Activated CD8-positive, alpha-beta memory T cell treated with anti-CD3 and anti-CD28 coated beads, Interleukin-2, amount 50 U/mL, for 24 hours (primary cell): ENCODE results near the gene LPGAT1.
"Not testable (repeated sequence)": the region's sequence is repeated elsewhere in the genome, so short reads cannot be mapped to it uniquely, and the experiment has no call there.

Experiments used
- DNase-seq: peaks from one replicate; pipeline ENCODE4 v3.0.0-alpha.2; 2020; ENCODE audit errors: extremely low read depth

LPGAT1 gene

DNA sequence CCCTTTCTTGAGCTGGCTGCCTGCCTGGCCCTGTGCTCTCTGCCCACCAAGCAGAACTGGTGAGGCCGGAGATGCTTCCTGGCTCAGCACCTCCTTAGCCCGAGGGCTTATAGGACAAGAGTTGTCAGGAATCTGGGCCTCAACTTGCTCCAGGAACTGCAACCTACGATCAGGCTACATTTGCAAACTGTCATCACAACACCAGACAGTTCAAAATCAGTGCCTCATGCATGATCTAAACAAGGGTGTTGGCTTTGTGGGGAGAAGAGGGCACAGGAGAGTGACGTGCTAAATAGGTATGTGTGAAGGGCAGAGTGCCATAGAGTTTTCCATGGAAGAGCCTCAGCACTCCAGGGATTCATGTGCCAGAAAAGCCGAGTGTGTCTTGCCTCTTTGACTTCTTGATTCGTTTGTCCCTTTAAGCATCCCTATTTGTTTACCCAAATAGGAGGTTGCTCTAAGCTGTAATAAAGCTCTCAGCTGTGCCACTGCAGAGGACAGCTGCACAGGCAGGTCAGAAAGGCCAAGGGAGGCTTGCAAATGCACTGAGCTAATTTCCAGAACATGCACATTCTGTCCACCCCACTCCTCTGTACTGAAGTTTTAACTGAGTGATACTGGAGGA is 125.0 kb downstream of the LPGAT1 start:
- no peak for DNase-seq

- no peak for DNase-seq
These were observed 126.0 kb downstream of the LPGAT1 start for GRCh38 chr1:211704543-211704942.

GRCh38 chr1:211703812-211704537 is 126.6 kb downstream of the LPGAT1 start:
- no peak for DNase-seq

DNA sequence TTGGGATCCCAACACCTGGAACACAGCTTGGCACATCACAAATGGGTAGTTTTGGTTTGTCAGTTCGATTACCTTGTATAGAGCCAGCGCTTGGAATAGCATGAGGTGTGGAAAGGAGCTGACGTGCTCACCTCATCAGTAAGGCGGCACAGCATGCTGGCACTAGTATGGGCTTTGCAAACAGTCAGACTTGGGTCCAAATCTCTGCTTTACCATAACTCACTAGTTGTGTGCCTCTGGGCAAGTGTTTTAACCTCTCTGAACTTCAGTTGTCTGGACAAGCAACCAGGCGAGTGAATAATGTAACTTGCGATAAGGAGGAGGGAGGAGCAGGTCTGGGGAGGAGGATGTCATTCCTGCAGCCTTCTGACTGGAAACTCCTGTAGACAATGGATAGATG is 128.8 kb downstream of the LPGAT1 start:
- no peak for DNase-seq

GRCh38 chr1:211699059-211699458 is 131.5 kb downstream of the LPGAT1 start:
- no peak for DNase-seq

DNA sequence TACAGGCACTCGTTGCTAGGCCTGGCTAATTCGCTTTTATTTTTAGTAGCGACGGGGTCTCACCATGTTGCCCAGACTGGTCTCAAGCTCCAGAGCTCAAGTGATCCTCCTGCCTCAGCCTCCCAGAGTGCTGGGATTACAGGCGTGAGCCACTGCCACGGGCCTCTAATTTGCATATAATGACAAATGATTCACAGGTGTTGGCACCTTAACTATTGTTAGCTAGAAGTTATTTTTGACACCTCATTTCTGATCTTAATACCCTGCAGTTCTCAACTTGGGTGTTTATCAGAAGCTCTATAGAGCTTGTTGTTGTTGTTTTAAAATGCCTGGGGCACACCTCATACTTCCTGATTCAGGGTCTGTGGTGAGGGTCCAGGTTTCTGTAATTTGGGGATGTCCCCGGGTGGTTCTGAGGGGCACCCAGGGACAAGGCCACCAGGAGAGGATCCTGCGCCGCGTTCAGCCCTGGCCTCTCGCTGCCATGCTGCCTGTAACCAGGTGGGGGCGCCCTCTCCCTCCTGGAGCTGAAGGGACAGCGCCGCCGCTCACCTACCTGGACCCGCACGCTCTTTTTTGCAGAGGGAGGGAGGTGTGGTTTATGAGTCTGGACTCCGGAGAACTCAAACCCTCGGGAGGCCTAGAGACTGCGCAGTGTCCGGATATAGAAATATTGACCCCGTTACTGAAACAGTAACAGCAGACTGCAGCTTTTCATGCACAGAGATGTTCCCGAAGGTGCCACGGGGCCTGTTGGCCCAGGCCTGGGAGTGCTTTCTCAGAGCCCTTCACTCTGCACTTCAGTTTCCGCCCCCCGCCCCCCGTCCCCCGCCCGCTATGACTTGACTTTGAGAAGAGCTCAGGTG is 132.2 kb downstream of the LPGAT1 start:
- peak; percentile 56 for DNase-seq

GRCh38 chr1:211697356-211697755 is 133.2 kb downstream of the LPGAT1 start:
- no peak for DNase-seq

- no peak for DNase-seq
These were observed 135.3 kb downstream of the LPGAT1 start for GRCh38 chr1:211695135-211695816.

DNA sequence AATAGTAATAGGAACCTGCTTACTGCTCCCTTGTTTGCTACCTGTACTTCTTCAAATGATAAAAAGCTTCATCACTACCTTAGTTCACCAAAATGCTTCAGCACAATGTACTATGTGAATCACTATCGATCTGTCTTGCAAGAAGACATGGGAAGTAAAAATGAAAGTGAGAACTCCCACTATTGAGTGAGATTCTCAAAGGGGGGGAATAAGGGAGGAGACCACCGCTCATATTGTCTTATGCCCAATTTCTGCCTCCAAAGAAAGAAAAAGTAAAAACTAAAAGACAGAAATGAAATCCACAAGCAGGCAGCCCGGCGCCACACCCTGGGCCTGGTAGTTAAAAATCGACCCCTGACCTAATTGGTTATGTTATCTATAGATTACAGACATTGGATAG is 136.7 kb downstream of the LPGAT1 start:
- not testable (repeated sequence) for DNase-seq
